Osteoblast (primary cell): ENCODE data around the gene DCDC2. TPM values are rescaled to one million over a fixed set of nuclear protein-coding genes. Genes with fewer than 3 reads are reported as not detected.
"Not testable (repeated sequence)": the region's sequence is repeated elsewhere in the genome, so short reads cannot be mapped to it uniquely, and the experiment has no call there.

ENCODE experiments used
- DNase-seq: peaks from one replicate; pipeline ENCODE4 v3.0.0; 2011; ENCODE audit warnings: low spot score, mixed read lengths; ENCODE audit not compliant: insufficient read length; ENCODE audit errors: missing footprints
- H2AFZ ChIP-seq: 2 replicates; pipeline ENCODE4 v1.6.0; 2011; ENCODE audit warnings: mild to moderate bottlenecking, low read length
- H3K27ac ChIP-seq: 2 replicates; pipeline ENCODE4 v1.5.1; 2011; ENCODE audit warnings: mild to moderate bottlenecking, low read depth, low read length, moderate library complexity
- H3K27me3 ChIP-seq: 2 replicates; pipeline ENCODE4 v1.6.0; 2012; ENCODE audit warnings: mild to moderate bottlenecking, control low read depth, inconsistent platforms, low read length, moderate library complexity; ENCODE audit not compliant: insufficient read depth
- H3K36me3 ChIP-seq: 2 replicates; pipeline ENCODE4 v1.5.1; 2011; ENCODE audit warnings: mild to moderate bottlenecking, low read length, control low read depth, moderate library complexity; ENCODE audit not compliant: insufficient read depth
- H3K4me1 ChIP-seq: 2 replicates; pipeline ENCODE4 v1.5.1; 2011; ENCODE audit warnings: mild to moderate bottlenecking, low read length, control low read depth, moderate library complexity; ENCODE audit not compliant: insufficient read depth
- H3K4me2 ChIP-seq: 2 replicates; pipeline ENCODE4 v1.6.0; 2011; ENCODE audit warnings: mild to moderate bottlenecking, low read length; ENCODE audit not compliant: insufficient read depth
- H3K4me3 ChIP-seq: fragments of 200-600 bp; sonication (generic); 3 replicates; pipeline ENCODE4 v1.5.1; 2012; ENCODE audit warnings: mild to moderate bottlenecking, low read length, inconsistent platforms; ENCODE audit not compliant: insufficient read depth
- H3K79me2 ChIP-seq: 2 replicates; pipeline ENCODE4 v1.6.0; 2012; ENCODE audit warnings: mild to moderate bottlenecking, low read length, control low read depth, inconsistent platforms; ENCODE audit not compliant: insufficient read depth
- H3K9me3 ChIP-seq: 2 replicates; pipeline ENCODE4 v1.5.1; 2011; ENCODE audit warnings: low read depth, low read length, control low read depth
- H4K20me1 ChIP-seq: 2 replicates; pipeline ENCODE4 v1.6.0; 2012; ENCODE audit warnings: mild to moderate bottlenecking, low read length, control low read depth; ENCODE audit not compliant: insufficient read depth
- CTCF ChIP-seq: IDR thresholded peaks from 2 replicates; pipeline ENCODE4 v1.5.1; 2011; ENCODE audit warnings: mild to moderate bottlenecking, low read depth, low read length, moderate library complexity; ENCODE audit errors: extremely low read depth
- total RNA-seq: library from RNA; depleted of rRNA; stranded (reverse); fragments of >200 nt; gene quantifications from 2 replicates; pipeline ENCODE4 v1.2.3, GENCODE V29; 2012

Gene DCDC2
- total RNA-seq, 1 donor: under 0.01 TPM

- Histone ChIP-seq H3K79me2 (no peaks in the 10 kb centered on the region), H3K9me3 (no peaks in the 10 kb centered on the region), H3K4me1 (no peaks in the 10 kb centered on the region), H3K4me2 (no peak overlapping the region), H2AFZ (no peak overlapping the region), H3K36me3 (no peaks in the 10 kb centered on the region), H3K4me3 (no peak overlapping the region), H4K20me1 (no peaks in the 10 kb centered on the region), H3K27ac (no peak overlapping the region), H3K27me3 (no peaks in the 10 kb centered on the region)
- no peak for TF ChIP-seq CTCF
- no peak for DNase-seq
Measured at GRCh38 chr6:24323632-24324337, 34.1 kb downstream of the DCDC2 start.

- H4K20me1 ChIP-seq: no peaks in the 10 kb centered on the region
- H3K4me1 ChIP-seq: no peaks in the 10 kb centered on the region
- H3K4me2 ChIP-seq: no peak overlapping the region
- TF ChIP-seq CTCF: no peak
- H2AFZ ChIP-seq: no peak overlapping the region
- no peaks in the 10 kb centered on the region for H3K9me3 ChIP-seq
- H3K79me2 ChIP-seq: no peaks in the 10 kb centered on the region
- no peaks in the 10 kb centered on the region for H3K36me3 ChIP-seq
- no peaks in the 10 kb centered on the region for H3K27me3 ChIP-seq
- no peak overlapping the region for H3K4me3 ChIP-seq
- H3K27ac ChIP-seq: no peak overlapping the region
- no peak for DNase-seq
Measured at GRCh38 chr6:24322924-24323323, 34.9 kb downstream of the DCDC2 start.

GRCh38 chr6:24322446-24322845 lies 35.4 kb downstream of the DCDC2 start:
- not testable (repeated sequence) for H3K9me3 ChIP-seq, H3K4me3 ChIP-seq, H3K27me3 ChIP-seq, H3K79me2 ChIP-seq, DNase-seq, H2AFZ ChIP-seq, H3K27ac ChIP-seq, H3K4me2 ChIP-seq, H4K20me1 ChIP-seq, H3K4me1 ChIP-seq, H3K36me3 ChIP-seq

GRCh38 chr6:24321538-24322162 lies 36.2 kb downstream of the DCDC2 start:
- no peak overlapping the region for H2AFZ ChIP-seq
- no peaks in the 10 kb centered on the region for H3K36me3 ChIP-seq
- H3K4me1 ChIP-seq: no peaks in the 10 kb centered on the region
- H3K4me2 ChIP-seq: no peak overlapping the region
- no peak overlapping the region for H3K4me3 ChIP-seq
- no peaks in the 10 kb centered on the region for H3K9me3 ChIP-seq
- H3K27ac ChIP-seq: no peak overlapping the region
- no peak for TF ChIP-seq CTCF
- no peaks in the 10 kb centered on the region for H3K27me3 ChIP-seq
- no peaks in the 10 kb centered on the region for H4K20me1 ChIP-seq
- no peaks in the 10 kb centered on the region for H3K79me2 ChIP-seq
- DNase-seq: no peak
